Right lobe of liver (tissue), 4 donors: ENCODE data around the gene HERC4.
"Not testable (repeated sequence)": the region's sequence is repeated elsewhere in the genome, so short reads cannot be mapped to it uniquely, and the experiment has no call there.

Source experiments
- POLR2A ChIP-seq: fragments of 450-650 bp; IDR thresholded peaks from one replicate; pipeline ENCODE4 v1.6.1; 2017; ENCODE audit warnings: antibody characterized with exemption, mild to moderate bottlenecking
- TF ChIP-seq, protein P1 (sequence below), 4 donors: fragments of 200-600 bp in 3 of 4; fragments of 450-650 bp in 1 of 4; IDR thresholded peaks; one replicate each; pipeline versions ENCODE4 v1.5.1 to v1.8.0; 2016 to 2022; ENCODE audit warnings: antibody characterized with exemption in 4 of 4, mild to moderate bottlenecking in 2 of 4
- donor health status: DM: no; HTN: no; CAD: no.
- donor health status: DM: no; HTN: no; CAD: no.
- donor health status: DM: no; HTN: yes; CAD: no.

DNA sequence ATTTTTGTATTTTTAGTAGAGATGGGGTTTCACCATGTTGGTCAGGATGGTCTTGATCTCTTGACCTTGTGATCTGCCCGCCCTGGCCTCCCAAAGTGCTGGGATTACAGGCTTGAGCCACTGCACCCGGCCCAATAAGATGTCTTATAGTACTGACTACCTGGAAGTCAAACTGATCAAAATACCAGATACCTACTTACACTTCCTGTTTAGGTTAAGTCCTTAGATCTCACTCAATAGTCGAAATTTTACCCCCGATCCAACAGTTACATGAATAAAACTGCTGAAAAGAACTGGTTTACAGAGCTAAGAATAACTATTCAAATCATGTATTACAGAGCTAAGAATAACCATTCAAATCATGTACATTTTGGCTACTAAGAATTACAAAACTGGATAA is 58.6 kb downstream of the HERC4 start:
- TF ChIP-seq, protein P1, sequence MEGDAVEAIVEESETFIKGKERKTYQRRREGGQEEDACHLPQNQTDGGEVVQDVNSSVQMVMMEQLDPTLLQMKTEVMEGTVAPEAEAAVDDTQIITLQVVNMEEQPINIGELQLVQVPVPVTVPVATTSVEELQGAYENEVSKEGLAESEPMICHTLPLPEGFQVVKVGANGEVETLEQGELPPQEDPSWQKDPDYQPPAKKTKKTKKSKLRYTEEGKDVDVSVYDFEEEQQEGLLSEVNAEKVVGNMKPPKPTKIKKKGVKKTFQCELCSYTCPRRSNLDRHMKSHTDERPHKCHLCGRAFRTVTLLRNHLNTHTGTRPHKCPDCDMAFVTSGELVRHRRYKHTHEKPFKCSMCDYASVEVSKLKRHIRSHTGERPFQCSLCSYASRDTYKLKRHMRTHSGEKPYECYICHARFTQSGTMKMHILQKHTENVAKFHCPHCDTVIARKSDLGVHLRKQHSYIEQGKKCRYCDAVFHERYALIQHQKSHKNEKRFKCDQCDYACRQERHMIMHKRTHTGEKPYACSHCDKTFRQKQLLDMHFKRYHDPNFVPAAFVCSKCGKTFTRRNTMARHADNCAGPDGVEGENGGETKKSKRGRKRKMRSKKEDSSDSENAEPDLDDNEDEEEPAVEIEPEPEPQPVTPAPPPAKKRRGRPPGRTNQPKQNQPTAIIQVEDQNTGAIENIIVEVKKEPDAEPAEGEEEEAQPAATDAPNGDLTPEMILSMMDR (IDR thresholded peaks at IDR 0.05): not testable (repeated sequence)
- TF ChIP-seq POLR2A: not testable (repeated sequence)
